ENCODE data around the gene UNC119B. TPM values are rescaled to one million over a fixed set of nuclear protein-coding genes. Genes with fewer than 3 reads are reported as not detected.
A peak's percentile ranks its signal among the peaks of the same experiment; 100 is the strongest.

Gene UNC119B
- total and polyA plus RNA-seq, 4 donors = 3.8 to 24.8 (median 11.8) TPM

DNA sequence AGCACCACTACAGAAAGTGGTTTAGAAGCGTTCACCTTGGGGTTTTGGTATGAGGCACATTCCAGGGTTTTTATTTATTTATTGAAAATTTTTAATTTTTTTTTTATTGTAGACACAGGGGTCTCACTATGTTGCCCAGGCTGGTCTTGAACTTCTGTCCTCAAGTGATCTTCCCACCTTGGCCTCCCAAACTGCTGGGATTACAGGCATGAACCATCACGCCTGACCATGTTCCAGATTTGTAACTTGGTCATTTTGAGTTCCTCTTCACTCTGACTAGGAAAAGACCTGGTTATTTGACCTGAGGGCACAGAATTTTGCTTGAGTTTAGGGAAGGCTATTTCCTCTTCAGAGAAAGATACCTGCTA is 20.2 kb upstream of the UNC119B start:
- TF ChIP-seq, protein P1, sequence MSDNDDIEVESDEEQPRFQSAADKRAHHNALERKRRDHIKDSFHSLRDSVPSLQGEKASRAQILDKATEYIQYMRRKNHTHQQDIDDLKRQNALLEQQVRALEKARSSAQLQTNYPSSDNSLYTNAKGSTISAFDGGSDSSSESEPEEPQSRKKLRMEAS (IDR thresholded peaks at IDR 0.05) = no peak
- TF ChIP-seq NR2F2 (IDR thresholded peaks at IDR 0.05) (no peak), SP1 (IDR thresholded peaks at IDR 0.05) (no peak), JUND (IDR thresholded peaks at IDR 0.05) (no peak), GABPA (IDR thresholded peaks at IDR 0.05 in 1 of 2, conservative IDR thresholded peaks at IDR 0.05 in 1 of 2) (no peak), TAF1 (conservative IDR thresholded peaks at IDR 0.05) (no peak), HNF4A (conservative IDR thresholded peaks at IDR 0.05) (no peak), RXRA (IDR thresholded peaks at IDR 0.05) (no peak), EGR1 (IDR thresholded peaks at IDR 0.05; ENCODE audit: low read depth in 2 of 2) (no peak)
- TF ChIP-seq, protein P2, sequence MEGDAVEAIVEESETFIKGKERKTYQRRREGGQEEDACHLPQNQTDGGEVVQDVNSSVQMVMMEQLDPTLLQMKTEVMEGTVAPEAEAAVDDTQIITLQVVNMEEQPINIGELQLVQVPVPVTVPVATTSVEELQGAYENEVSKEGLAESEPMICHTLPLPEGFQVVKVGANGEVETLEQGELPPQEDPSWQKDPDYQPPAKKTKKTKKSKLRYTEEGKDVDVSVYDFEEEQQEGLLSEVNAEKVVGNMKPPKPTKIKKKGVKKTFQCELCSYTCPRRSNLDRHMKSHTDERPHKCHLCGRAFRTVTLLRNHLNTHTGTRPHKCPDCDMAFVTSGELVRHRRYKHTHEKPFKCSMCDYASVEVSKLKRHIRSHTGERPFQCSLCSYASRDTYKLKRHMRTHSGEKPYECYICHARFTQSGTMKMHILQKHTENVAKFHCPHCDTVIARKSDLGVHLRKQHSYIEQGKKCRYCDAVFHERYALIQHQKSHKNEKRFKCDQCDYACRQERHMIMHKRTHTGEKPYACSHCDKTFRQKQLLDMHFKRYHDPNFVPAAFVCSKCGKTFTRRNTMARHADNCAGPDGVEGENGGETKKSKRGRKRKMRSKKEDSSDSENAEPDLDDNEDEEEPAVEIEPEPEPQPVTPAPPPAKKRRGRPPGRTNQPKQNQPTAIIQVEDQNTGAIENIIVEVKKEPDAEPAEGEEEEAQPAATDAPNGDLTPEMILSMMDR (IDR thresholded peaks at IDR 0.05; ENCODE audit: low read depth, low read length, missing input control) = no peak
- TF ChIP-seq, protein P3, sequence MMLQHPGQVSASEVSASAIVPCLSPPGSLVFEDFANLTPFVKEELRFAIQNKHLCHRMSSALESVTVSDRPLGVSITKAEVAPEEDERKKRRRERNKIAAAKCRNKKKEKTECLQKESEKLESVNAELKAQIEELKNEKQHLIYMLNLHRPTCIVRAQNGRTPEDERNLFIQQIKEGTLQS (IDR thresholded peaks at IDR 0.05) = no peak
- no peak for DNase-seq (ENCODE audit: low spot score)
- Histone ChIP-seq H3K4me3 (ENCODE audit: low read depth in 1 of 3, low read length in 3 of 3) (no peak overlapping the region), H3K4me1 (ENCODE audit: control insufficient read depth in 4 of 4, insufficient read depth in 4 of 4, low read length in 3 of 4) (peaks cover 9 to 58% (median 49%) of the 10 kb centered on the region in 4 donors), H3K9me3 (ENCODE audit: control insufficient read depth in 4 of 4, low read length in 3 of 4) (no peaks in the 10 kb centered on the region), H3K27ac (ENCODE audit: low read depth in 1 of 2, low read length in 2 of 2) (peak overlapping the region; percentile 28 to 40), H3K36me3 (ENCODE audit: control insufficient read depth in 4 of 4, insufficient read depth in 3 of 4, low read depth in 1 of 4, low read length in 3 of 4) (peaks cover 4 to 11% (median 6%) of the 10 kb centered on the region in 4 donors), H3K9ac (ENCODE audit: low read depth in 1 of 2, low read length in 2 of 2) (no peak overlapping the region), H3K27me3 (ENCODE audit: control insufficient read depth in 4 of 4, insufficient read depth in 4 of 4, low read length in 3 of 4) (no peaks in the 10 kb centered on the region)
- 87% methylated on average over 2 of the region's 2 CpGs for WGBS

DNA sequence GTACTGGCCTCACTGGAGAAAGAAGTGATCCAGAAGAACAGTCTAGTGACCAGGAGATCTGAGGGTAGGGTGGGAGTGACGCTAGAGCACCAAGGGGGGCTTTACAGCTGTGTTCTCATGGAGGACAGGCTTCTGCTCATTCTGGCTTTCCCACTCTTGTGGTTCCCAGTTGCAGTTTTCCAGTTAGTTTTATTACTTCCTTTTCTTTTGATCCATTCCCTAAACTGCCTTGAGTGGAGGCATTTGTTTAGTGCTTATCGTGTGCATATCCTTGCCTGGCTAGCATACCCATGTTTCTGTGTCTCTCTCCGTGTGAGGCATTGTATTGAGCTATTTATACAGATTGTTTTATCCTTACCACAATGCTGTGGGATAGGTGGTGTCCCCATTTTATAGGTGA is 19.3 kb upstream of the UNC119B start:
- H3K4me3 ChIP-seq (ENCODE audit: low read depth in 1 of 3, low read length in 3 of 3) = no peak overlapping the region
- DNase-seq (ENCODE audit: low spot score) = no peak
- peak overlapping the region; percentile 40 to 63 for H3K27ac ChIP-seq (ENCODE audit: low read depth in 1 of 2, low read length in 2 of 2)
- no peak for TF ChIP-seq RXRA (IDR thresholded peaks at IDR 0.05)
- TF ChIP-seq, protein P3 (IDR thresholded peaks at IDR 0.05) = no peak
- TF ChIP-seq TAF1 (conservative IDR thresholded peaks at IDR 0.05) = no peak
- TF ChIP-seq YY1 (IDR thresholded peaks at IDR 0.05) = no peak
- TF ChIP-seq, protein P1 (IDR thresholded peaks at IDR 0.05) = no peak
- no peak for TF ChIP-seq NR2F2 (IDR thresholded peaks at IDR 0.05)
- TF ChIP-seq, protein P4, sequence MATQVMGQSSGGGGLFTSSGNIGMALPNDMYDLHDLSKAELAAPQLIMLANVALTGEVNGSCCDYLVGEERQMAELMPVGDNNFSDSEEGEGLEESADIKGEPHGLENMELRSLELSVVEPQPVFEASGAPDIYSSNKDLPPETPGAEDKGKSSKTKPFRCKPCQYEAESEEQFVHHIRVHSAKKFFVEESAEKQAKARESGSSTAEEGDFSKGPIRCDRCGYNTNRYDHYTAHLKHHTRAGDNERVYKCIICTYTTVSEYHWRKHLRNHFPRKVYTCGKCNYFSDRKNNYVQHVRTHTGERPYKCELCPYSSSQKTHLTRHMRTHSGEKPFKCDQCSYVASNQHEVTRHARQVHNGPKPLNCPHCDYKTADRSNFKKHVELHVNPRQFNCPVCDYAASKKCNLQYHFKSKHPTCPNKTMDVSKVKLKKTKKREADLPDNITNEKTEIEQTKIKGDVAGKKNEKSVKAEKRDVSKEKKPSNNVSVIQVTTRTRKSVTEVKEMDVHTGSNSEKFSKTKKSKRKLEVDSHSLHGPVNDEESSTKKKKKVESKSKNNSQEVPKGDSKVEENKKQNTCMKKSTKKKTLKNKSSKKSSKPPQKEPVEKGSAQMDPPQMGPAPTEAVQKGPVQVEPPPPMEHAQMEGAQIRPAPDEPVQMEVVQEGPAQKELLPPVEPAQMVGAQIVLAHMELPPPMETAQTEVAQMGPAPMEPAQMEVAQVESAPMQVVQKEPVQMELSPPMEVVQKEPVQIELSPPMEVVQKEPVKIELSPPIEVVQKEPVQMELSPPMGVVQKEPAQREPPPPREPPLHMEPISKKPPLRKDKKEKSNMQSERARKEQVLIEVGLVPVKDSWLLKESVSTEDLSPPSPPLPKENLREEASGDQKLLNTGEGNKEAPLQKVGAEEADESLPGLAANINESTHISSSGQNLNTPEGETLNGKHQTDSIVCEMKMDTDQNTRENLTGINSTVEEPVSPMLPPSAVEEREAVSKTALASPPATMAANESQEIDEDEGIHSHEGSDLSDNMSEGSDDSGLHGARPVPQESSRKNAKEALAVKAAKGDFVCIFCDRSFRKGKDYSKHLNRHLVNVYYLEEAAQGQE (IDR thresholded peaks at IDR 0.05) = no peak
- no peak for TF ChIP-seq HNF4A (conservative IDR thresholded peaks at IDR 0.05)
- TF ChIP-seq, protein P2 (IDR thresholded peaks at IDR 0.05; ENCODE audit: low read depth, low read length, missing input control) = no peak
- TF ChIP-seq, protein P5, sequence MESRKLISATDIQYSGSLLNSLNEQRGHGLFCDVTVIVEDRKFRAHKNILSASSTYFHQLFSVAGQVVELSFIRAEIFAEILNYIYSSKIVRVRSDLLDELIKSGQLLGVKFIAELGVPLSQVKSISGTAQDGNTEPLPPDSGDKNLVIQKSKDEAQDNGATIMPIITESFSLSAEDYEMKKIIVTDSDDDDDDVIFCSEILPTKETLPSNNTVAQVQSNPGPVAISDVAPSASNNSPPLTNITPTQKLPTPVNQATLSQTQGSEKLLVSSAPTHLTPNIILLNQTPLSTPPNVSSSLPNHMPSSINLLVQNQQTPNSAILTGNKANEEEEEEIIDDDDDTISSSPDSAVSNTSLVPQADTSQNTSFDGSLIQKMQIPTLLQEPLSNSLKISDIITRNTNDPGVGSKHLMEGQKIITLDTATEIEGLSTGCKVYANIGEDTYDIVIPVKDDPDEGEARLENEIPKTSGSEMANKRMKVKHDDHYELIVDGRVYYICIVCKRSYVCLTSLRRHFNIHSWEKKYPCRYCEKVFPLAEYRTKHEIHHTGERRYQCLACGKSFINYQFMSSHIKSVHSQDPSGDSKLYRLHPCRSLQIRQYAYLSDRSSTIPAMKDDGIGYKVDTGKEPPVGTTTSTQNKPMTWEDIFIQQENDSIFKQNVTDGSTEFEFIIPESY (IDR thresholded peaks at IDR 0.05) = no peak
- no peak for TF ChIP-seq RAD21 (IDR thresholded peaks at IDR 0.05)
- TF ChIP-seq GABPA (IDR thresholded peaks at IDR 0.05 in 1 of 2, conservative IDR thresholded peaks at IDR 0.05 in 1 of 2) = no peak
- TF ChIP-seq JUND (IDR thresholded peaks at IDR 0.05) = no peak
- no peak for TF ChIP-seq SP1 (IDR thresholded peaks at IDR 0.05)
- TF ChIP-seq FOXA1 (IDR thresholded peaks at IDR 0.05) = no peak
- peaks cover 9 to 58% (median 48%) of the 10 kb centered on the region in 4 donors for H3K4me1 ChIP-seq (ENCODE audit: control insufficient read depth in 4 of 4, insufficient read depth in 4 of 4, low read length in 3 of 4)
- WGBS = 60% methylated on average over 3 of the region's 3 CpGs
- no peak overlapping the region for H3K9ac ChIP-seq (ENCODE audit: low read depth in 1 of 2, low read length in 2 of 2)
- no peaks in the 10 kb centered on the region for H3K27me3 ChIP-seq (ENCODE audit: control insufficient read depth in 4 of 4, insufficient read depth in 4 of 4, low read length in 3 of 4)
- peaks cover 4 to 19% (median 13%) of the 10 kb centered on the region in 4 donors for H3K36me3 ChIP-seq (ENCODE audit: control insufficient read depth in 4 of 4, insufficient read depth in 3 of 4, low read depth in 1 of 4, low read length in 3 of 4)
- no peaks in the 10 kb centered on the region for H3K9me3 ChIP-seq (ENCODE audit: control insufficient read depth in 4 of 4, low read length in 3 of 4)

Measured in liver (tissue), 9 donors.